HFFc6 (cell line): Measurements from ENCODE around the gene NFIL3. TPM values are rescaled to one million over a fixed set of nuclear protein-coding genes. Genes with fewer than 3 reads are reported as not detected.
"Not testable (repeated sequence)": the region's sequence is repeated elsewhere in the genome, so short reads cannot be mapped to it uniquely, and the experiment has no call there.

Experiments used
- DNase-seq: peaks from one replicate; pipeline ENCODE4 v3.0.0-alpha.2; 2018
- H3K27ac Mint-ChIP-seq: 2 replicates; pipeline ENCODE4 v1.8.0; 2020; ENCODE audit warnings: mild to moderate bottlenecking, mixed read lengths
- H3K27me3 Mint-ChIP-seq: 2 replicates; pipeline ENCODE4 v1.8.0; 2021; ENCODE audit warnings: mild to moderate bottlenecking, moderate library complexity, mixed read lengths; ENCODE audit not compliant: insufficient read depth
- H3K36me3 Mint-ChIP-seq: 2 replicates; pipeline ENCODE4 v1.8.0; 2021; ENCODE audit warnings: low read depth, mixed read lengths
- H3K4me1 Mint-ChIP-seq: 2 replicates; pipeline ENCODE4 v1.8.0; 2020; ENCODE audit warnings: low read depth, mixed read lengths
- H3K4me3 Mint-ChIP-seq: 2 replicates; pipeline ENCODE4 v1.8.0; 2020; ENCODE audit warnings: mild to moderate bottlenecking, moderate library complexity, mixed read lengths
- H3K9me3 Mint-ChIP-seq: 2 replicates; pipeline ENCODE4 v1.8.0; 2020; ENCODE audit warnings: mild to moderate bottlenecking, mixed read lengths
- total RNA-seq, 6 experiments: library from RNA; stranded (reverse); fragmentation: NEBNext Ultra II Directional; extraction: Animal tissue kit (Norgen Biotek cat#: 25700); gene quantifications; 2 replicates in 1 of 6; 3 replicates in 5 of 6; pipeline ENCODE4 v1.2.3, GENCODE V29; 2021
- TF ChIP-seq, protein P1 (sequence below): fragments of 200-600 bp; sonication (generic); IDR thresholded peaks from 2 replicates; pipeline ENCODE4 v1.5.0; 2021; ENCODE audit warnings: antibody characterized with exemption, mild to moderate bottlenecking

Gene NFIL3
- total RNA-seq, 6 experiments from 2014 or later, result 11.8 to 18.5 (median 17.4) TPM

DNA sequence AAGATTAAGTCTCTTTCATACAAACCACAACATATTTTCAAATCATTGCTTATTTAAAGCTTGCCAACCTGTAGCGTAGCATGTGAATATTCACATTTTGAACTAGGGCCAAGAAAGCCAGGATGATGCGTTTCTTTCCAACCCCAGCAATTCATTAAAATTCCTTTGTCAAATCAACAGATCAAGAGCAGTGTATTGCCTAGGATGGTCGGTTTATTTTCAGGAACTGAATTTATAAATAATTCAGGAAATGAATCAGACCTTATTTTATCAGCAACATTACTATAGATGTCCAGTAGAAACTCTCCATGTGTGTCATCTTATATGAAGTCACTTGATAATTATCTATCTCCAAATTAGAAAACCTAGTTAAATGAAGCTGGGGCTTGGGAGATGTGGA lies 48.7 kb downstream of the NFIL3 start:
- TF ChIP-seq, protein P1, sequence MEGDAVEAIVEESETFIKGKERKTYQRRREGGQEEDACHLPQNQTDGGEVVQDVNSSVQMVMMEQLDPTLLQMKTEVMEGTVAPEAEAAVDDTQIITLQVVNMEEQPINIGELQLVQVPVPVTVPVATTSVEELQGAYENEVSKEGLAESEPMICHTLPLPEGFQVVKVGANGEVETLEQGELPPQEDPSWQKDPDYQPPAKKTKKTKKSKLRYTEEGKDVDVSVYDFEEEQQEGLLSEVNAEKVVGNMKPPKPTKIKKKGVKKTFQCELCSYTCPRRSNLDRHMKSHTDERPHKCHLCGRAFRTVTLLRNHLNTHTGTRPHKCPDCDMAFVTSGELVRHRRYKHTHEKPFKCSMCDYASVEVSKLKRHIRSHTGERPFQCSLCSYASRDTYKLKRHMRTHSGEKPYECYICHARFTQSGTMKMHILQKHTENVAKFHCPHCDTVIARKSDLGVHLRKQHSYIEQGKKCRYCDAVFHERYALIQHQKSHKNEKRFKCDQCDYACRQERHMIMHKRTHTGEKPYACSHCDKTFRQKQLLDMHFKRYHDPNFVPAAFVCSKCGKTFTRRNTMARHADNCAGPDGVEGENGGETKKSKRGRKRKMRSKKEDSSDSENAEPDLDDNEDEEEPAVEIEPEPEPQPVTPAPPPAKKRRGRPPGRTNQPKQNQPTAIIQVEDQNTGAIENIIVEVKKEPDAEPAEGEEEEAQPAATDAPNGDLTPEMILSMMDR, result no peak
- peak overlapping the region; percentile 55 for H3K4me3 Mint-ChIP-seq
- peaks cover 5% of the 10 kb centered on the region; the same call in 1 of the 2 replicates for H3K9me3 Mint-ChIP-seq
- peak; percentile 91 for DNase-seq
- H3K4me1 Mint-ChIP-seq, result peaks cover 51% of the 10 kb centered on the region
- peak overlapping the region; percentile 84 for H3K27ac Mint-ChIP-seq
- H3K27me3 Mint-ChIP-seq, result no peaks in the 10 kb centered on the region; the same call in 1 of the 2 replicates
- peaks cover 10% of the 10 kb centered on the region for H3K36me3 Mint-ChIP-seq

DNA sequence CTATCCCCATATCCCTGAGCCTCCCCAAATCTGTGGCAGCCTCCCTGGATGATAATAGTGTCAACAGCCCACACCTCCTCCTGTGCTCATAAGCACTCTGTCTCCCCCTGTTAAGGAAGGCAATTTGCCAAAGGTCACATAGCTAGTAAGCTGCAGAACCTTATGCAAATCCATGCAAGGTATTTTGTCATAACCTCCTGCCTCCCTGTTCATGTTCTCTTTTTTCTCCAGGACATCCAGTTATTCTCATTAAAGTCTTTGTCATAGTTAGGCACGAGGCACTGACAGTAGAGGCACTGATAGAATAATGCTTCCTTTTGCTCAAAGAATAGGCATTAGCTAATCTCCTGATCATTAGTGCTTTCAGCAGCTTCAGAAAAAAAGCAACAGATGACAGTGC lies 51.7 kb downstream of the NFIL3 start:
- Mint-ChIP-seq H3K27me3 (no peaks in the 10 kb centered on the region; the same call in 1 of the 2 replicates), H3K9me3 (no peaks in the 10 kb centered on the region), H3K36me3 (peaks cover under 1% of the 10 kb centered on the region; the same call in 1 of the 2 replicates), H3K4me3 (no peak overlapping the region), H3K27ac (no peak overlapping the region), H3K4me1 (peaks cover 24% of the 10 kb centered on the region)
- DNase-seq, result no peak
- TF ChIP-seq, protein P1, result no peak

DNA sequence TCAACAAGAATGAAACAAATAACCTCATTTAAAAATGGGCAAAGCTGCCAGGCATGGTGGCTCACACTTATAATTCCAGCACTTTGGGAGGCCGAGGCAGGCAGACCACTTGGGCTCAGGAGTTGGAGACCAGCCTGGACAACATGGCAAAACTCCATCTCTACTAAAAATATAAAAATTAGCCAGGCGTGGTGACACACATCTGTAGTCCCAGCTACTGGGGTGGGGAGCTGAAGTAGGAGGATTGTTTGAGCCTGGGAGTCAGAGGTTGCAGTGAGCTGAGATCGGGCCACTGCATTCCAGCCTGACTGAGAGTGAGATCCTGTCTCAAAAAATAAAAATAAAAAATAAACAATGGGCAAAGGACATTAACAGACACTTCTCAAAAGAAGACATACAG lies 53.6 kb downstream of the NFIL3 start:
- H3K4me3 Mint-ChIP-seq, H3K9me3 Mint-ChIP-seq, DNase-seq, H3K36me3 Mint-ChIP-seq, H3K27ac Mint-ChIP-seq, H3K4me1 Mint-ChIP-seq, H3K27me3 Mint-ChIP-seq: not testable (repeated sequence)

DNA sequence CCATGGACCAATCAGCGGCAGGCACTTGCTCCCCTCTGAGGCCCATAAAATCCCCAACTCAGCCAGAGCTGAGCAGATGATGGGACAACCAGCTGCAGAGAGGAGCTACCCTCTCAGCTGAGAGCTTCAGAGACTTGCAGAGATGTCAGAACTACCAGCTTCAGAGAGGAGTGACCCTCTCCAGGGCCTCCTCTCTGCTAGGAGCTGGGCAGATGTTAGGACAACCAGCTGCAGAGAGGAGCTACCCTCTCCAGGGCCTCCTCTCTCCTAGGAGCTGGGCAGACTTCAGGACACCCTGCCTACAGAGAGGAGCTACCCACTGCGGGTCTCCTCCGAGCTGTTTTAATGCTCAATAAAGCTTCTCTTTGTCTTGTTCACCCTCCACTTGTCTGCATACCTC lies 58.9 kb downstream of the NFIL3 start:
- Mint-ChIP-seq H3K9me3 (no peaks in the 10 kb centered on the region), H3K4me3 (no peak overlapping the region), H3K36me3 (0 out of 2 replicates have a peak, but pooled peaks cover under 1% of the 10 kb centered on the region), H3K4me1 (peaks cover 17% of the 10 kb centered on the region), H3K27ac (no peak overlapping the region), H3K27me3 (no peaks in the 10 kb centered on the region; the same call in 1 of the 2 replicates)
- TF ChIP-seq, protein P1, result no peak
- no peak for DNase-seq

DNA sequence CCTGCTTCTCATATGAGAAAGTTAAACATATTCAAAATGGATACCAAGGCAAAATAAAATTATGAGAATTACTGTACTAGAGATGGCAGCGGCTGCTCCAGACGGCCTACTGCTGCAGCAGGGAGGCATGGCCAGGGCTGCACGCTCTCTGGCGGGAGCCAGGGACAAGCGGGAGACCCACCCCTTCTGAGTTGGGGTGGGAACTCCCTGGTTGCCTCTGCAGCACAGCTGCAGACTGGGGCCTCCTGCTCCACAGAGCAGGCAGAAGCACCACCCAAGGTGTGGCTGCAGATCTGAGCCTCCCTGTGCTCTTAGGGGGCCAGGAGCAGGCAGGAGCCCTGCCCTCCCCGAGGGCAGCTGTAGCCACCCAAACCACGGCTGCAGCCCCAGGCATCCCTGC lies 59.6 kb downstream of the NFIL3 start:
- H3K36me3 Mint-ChIP-seq, result 0 out of 2 replicates have a peak, but pooled peaks cover 8% of the 10 kb centered on the region
- no peaks in the 10 kb centered on the region; the same call in 1 of the 2 replicates for H3K27me3 Mint-ChIP-seq
- no peak overlapping the region for H3K4me3 Mint-ChIP-seq

DNA sequence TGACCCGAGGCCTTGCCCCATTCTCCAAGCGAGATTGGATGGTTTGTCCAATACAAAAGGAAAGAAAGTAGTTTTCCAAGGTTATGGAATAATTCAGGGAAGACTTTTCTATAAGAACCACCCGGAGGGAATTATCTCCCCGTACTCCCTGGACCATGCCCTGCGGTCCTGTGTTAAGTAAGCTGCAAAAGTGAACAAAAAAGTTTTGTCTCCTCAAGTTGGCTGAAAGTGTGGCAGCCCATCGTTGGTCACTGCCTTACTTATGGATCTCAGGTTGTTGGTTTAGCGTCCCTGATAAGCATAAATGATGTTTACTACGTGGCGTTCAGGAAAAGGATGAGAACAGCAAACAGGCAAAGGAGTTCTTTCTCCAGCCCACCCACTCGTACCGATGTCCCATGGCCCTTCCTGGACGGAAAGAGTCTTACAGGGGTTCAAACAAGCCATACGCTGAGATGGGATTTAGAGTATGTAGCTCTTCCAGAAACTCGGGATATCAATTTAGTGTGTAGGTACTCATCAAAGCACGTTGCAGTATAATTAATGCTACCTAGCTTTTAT lies 61.5 kb downstream of the NFIL3 start:
- H3K27me3 Mint-ChIP-seq, result no peaks in the 10 kb centered on the region; the same call in 1 of the 2 replicates
- 0 out of 2 replicates have a peak, but pooled peaks cover 10% of the 10 kb centered on the region for H3K36me3 Mint-ChIP-seq
- no peak for DNase-seq
- peaks cover 35% of the 10 kb centered on the region for H3K4me1 Mint-ChIP-seq
- peak overlapping the region; percentile 33 for H3K27ac Mint-ChIP-seq
- H3K4me3 Mint-ChIP-seq, result peak overlapping the region; percentile 80
- H3K9me3 Mint-ChIP-seq, result no peaks in the 10 kb centered on the region
- TF ChIP-seq, protein P1, result no peak

More for the DNA sequence above, 59.6 kb downstream of the NFIL3 start:
- DNase-seq, result no peak
- no peak overlapping the region for H3K27ac Mint-ChIP-seq
- peaks cover 24% of the 10 kb centered on the region for H3K4me1 Mint-ChIP-seq
- H3K9me3 Mint-ChIP-seq, result no peaks in the 10 kb centered on the region
- TF ChIP-seq, protein P1, result no peak
